Brain microvascular endothelial cell (primary cell): ENCODE results near the gene CCR7.

Experiments
- DNase-seq: peaks from one replicate; pipeline ENCODE4 v3.0.0-alpha.2; 2020
- H3K27ac ChIP-seq: fragments of 250-450 bp; sonication (Bioruptor Pico); 2 replicates; pipeline ENCODE4 v1.5.1; 2020; ENCODE audit warnings: mild to moderate bottlenecking, moderate library complexity
- H3K27me3 ChIP-seq: fragments of 250-450 bp; sonication (Bioruptor Pico); replicated peaks from 2 replicates; pipeline ENCODE4 v1.5.1; 2020; ENCODE audit warnings: mild to moderate bottlenecking
- H3K36me3 ChIP-seq: fragments of 250-450 bp; sonication (Bioruptor Pico); replicated peaks from 2 replicates; pipeline ENCODE4 v1.5.1; 2020; ENCODE audit warnings: mild to moderate bottlenecking
- H3K4me3 ChIP-seq: 2 replicates; pipeline ENCODE4 v1.5.1; 2011; ENCODE audit warnings: low read depth, mild to moderate bottlenecking, control low read depth, low read length, moderate library complexity
- CTCF ChIP-seq: IDR thresholded peaks from 2 replicates; pipeline ENCODE4 v1.5.1; 2011; ENCODE audit warnings: low read depth, mild to moderate bottlenecking, moderate library complexity, low read length, control low read depth, inconsistent platforms; ENCODE audit errors: missing control alignments
- in situ Hi-C: cut with HindIII; loops from 2 replicates; pipeline ENCODE4 v1.10.0; 2017; ENCODE audit warnings: low sequenced_read_pairs, low pct_ligation_motif_present

The CCR7 gene

GRCh38 chr17:40557531-40558299, 7.6 kb downstream of the CCR7 start:
- TF ChIP-seq CTCF: no peak
- Histone ChIP-seq H3K27me3 (no peaks in the 10 kb centered on the region), H3K4me3 (no peak overlapping the region), H3K36me3 (no peaks in the 10 kb centered on the region), H3K27ac (no peak overlapping the region)
- in situ Hi-C loops: no loop called here
- no peak for DNase-seq

- Histone ChIP-seq H3K27me3 (no peaks in the 10 kb centered on the region), H3K4me3 (no peak overlapping the region), H3K27ac (peak overlapping the region; percentile 4), H3K36me3 (no peaks in the 10 kb centered on the region)
- in situ Hi-C loops: no loop called here
- TF ChIP-seq CTCF: no peak
- no peak for DNase-seq
These were observed 8.3 kb downstream of the CCR7 start for GRCh38 chr17:40556884-40557414.

GRCh38 chr17:40556198-40556661, 9.0 kb downstream of the CCR7 start:
- in situ Hi-C loops: no loop called here
- H3K27ac ChIP-seq: peak overlapping the region; percentile 4
- H3K4me3 ChIP-seq: no peak overlapping the region
- no peak for TF ChIP-seq CTCF
- no peak for DNase-seq
- no peaks in the 10 kb centered on the region for H3K36me3 ChIP-seq
- H3K27me3 ChIP-seq: no peaks in the 10 kb centered on the region

GRCh38 chr17:40555296-40556190, 9.7 kb downstream of the CCR7 start:
- Histone ChIP-seq H3K27me3 (no peaks in the 10 kb centered on the region), H3K36me3 (no peaks in the 10 kb centered on the region), H3K4me3 (no peak overlapping the region), H3K27ac (no peak overlapping the region)
- TF ChIP-seq CTCF: no peak
- no peak for DNase-seq
- in situ Hi-C loops: no loop called here

- Histone ChIP-seq H3K4me3 (no peak overlapping the region), H3K27me3 (no peaks in the 10 kb centered on the region), H3K27ac (peak overlapping the region; percentile 100), H3K36me3 (no peaks in the 10 kb centered on the region)
- no peak for DNase-seq
- in situ Hi-C loops: no loop called here
- TF ChIP-seq CTCF: peak; percentile 23
These were observed 10.5 kb downstream of the CCR7 start for GRCh38 chr17:40554646-40555295.
